Left lung (tissue), 10 donors: ENCODE measurements around the gene SMAP2. TPM values are rescaled to one million over a fixed set of nuclear protein-coding genes. Genes with fewer than 3 reads are reported as not detected.

Experiments
- ATAC-seq: fragments of 200-7000 bp; cut with Tn5 transposase; one replicate; pipeline ENCODE4 v1.9.1; 2020; ENCODE audit warnings: moderate library complexity
- DNase-seq, 4 donors: peaks; one replicate each; pipeline ENCODE4 v3.0.0-alpha.2; 2013 to 2020
- H3K27ac ChIP-seq, 2 donors: fragments of 200-600 bp; sonication (generic) in 1 of 2; one replicate each; pipeline versions ENCODE4 v1.5.0 to v1.8.0; 2020 to 2021
- H3K27me3 ChIP-seq, 2 donors: fragments of 200-600 bp; sonication (generic) in 1 of 2; one replicate each; pipeline versions ENCODE4 v1.5.0 to v1.8.0; 2020 to 2021
- H3K36me3 ChIP-seq, 2 donors: fragments of 200-600 bp; sonication (generic) in 1 of 2; one replicate each; pipeline versions ENCODE4 v1.5.0 to v1.8.0; 2020 to 2021
- H3K4me1 ChIP-seq, 2 donors: fragments of 200-600 bp; one replicate each; pipeline ENCODE4 v1.8.0; 2021
- H3K4me3 ChIP-seq, 2 donors: fragments of 200-600 bp; sonication (generic) in 1 of 2; one replicate each; pipeline versions ENCODE4 v1.5.0 to v1.8.0; 2020 to 2021; ENCODE audit warnings: mild to moderate bottlenecking in 1 of 2
- H3K9me3 ChIP-seq, 2 donors: fragments of 200-600 bp; sonication (generic) in 1 of 2; one replicate each; pipeline versions ENCODE4 v1.5.0 to v1.8.0; 2020 to 2021
- intact Hi-C, 2 donors: fragments of 100-400 bp; cut with DNase I; formaldehyde crosslinking; loops; one replicate each; pipeline versions ENCODE4 v1.11.2 to v1.14.2; 2022
- polyA plus RNA-seq, 6 donors: library from polyadenylated mRNA; unstranded; fragments of 120-200 nt; gene quantifications; one replicate each; pipeline ENCODE4 v1.2.1, GENCODE V29; 2013; ENCODE audit not compliant: insufficient read length in 6 of 6
- total RNA-seq, 2 donors: library from RNA; stranded (reverse); fragmentation: NEBNext Ultra II Directional; extraction: Animal tissue kit (Norgen Biotek cat#: 25700); gene quantifications; one replicate each; pipeline ENCODE4 v1.2.1, GENCODE V29; 2021
- TF ChIP-seq, protein P1 (sequence below), 2 donors: fragments of 200-600 bp; sonication (generic) in 1 of 2; IDR thresholded peaks; one replicate each; pipeline versions ENCODE4 v1.5.0 to v1.8.0; 2021; ENCODE audit warnings: antibody characterized with exemption in 2 of 2
- donor health status: DM: no; HTN: yes; CAD: no.
- donor health status: DM: no; HTN: no; CAD: no.

The SMAP2 gene
- total and polyA plus RNA-seq, 8 donors, result 22.1 to 77.3 (median 24.8) TPM

DNA sequence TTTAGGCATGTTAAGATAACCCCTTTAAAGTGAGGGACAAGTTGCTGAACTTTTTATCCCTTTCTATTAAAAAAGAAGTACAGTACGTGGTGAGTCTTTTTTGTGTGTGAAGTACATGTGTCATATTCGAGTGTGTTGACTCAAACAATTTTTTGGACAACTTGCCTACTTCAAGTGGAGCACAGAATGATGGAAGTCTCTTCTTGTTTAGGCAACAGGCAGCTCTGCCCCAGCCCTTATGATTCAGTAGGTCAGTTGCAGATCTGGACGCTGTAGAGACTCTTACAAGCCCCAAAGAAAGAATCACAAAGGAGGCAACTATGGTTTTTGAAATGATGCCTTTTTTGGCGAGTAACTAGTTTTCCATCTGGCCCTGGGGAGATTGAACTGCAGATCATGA lies 62.3 kb downstream of the SMAP2 start:
- DNase-seq, result no peak
- no peaks in the 10 kb centered on the region for H3K4me1 ChIP-seq
- intact Hi-C loops, result no loop called here
- no peak overlapping the region for H3K4me3 ChIP-seq
- H3K27ac ChIP-seq, result no peak overlapping the region
- H3K9me3 ChIP-seq, result no peaks in the 10 kb centered on the region
- no peaks in the 10 kb centered on the region for H3K27me3 ChIP-seq
- no peaks in the 10 kb centered on the region for H3K36me3 ChIP-seq
- TF ChIP-seq, protein P1, sequence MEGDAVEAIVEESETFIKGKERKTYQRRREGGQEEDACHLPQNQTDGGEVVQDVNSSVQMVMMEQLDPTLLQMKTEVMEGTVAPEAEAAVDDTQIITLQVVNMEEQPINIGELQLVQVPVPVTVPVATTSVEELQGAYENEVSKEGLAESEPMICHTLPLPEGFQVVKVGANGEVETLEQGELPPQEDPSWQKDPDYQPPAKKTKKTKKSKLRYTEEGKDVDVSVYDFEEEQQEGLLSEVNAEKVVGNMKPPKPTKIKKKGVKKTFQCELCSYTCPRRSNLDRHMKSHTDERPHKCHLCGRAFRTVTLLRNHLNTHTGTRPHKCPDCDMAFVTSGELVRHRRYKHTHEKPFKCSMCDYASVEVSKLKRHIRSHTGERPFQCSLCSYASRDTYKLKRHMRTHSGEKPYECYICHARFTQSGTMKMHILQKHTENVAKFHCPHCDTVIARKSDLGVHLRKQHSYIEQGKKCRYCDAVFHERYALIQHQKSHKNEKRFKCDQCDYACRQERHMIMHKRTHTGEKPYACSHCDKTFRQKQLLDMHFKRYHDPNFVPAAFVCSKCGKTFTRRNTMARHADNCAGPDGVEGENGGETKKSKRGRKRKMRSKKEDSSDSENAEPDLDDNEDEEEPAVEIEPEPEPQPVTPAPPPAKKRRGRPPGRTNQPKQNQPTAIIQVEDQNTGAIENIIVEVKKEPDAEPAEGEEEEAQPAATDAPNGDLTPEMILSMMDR (IDR thresholded peaks at IDR 0.05), result no peak
- peak; percentile 47 for ATAC-seq

DNA sequence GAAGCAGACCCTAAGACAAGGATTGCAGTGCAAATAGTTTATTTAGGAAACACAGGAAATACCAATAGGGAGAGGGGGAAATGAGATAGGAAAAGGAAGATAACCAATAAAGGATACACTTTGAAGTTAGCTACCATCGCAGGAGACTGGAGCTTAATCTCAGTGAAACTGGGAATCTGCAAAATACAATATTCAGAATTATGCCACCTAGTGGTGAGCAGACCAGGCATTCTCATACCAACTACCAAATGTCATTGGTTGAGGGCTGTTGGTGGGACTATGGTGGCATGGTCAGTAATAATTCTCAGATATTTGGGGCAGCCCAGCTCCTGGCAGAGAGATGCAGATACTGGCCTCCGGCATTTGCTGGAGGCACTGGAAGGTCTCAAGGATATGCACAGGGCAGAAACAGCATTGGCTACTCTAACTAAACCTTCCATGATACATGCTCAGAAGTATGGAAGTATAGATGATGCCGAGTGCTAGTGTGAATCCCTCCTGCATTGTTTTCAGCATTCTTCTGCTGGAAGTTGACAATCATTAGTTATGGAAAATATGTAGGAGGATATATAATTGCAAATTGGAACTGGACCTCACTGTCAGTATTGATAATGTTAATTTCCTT lies 65.0 kb downstream of the SMAP2 start:
- TF ChIP-seq, protein P1 (IDR thresholded peaks at IDR 0.05), result peak; percentile 48 to 51
- H3K36me3 ChIP-seq, result no peaks in the 10 kb centered on the region
- H3K27me3 ChIP-seq, result no peaks in the 10 kb centered on the region
- no peaks in the 10 kb centered on the region for H3K9me3 ChIP-seq
- H3K4me3 ChIP-seq, result no peak overlapping the region
- no peak overlapping the region for H3K27ac ChIP-seq
- intact Hi-C loops, result no loop called here
- H3K4me1 ChIP-seq, result no peaks in the 10 kb centered on the region
- ATAC-seq (peak; percentile 45), DNase-seq (no peak)

- Histone ChIP-seq H3K4me3 (no peak overlapping the region), H3K36me3 (no peaks in the 10 kb centered on the region)
- ATAC-seq, result peak; percentile 68
These were observed 65.7 kb downstream of the SMAP2 start for GRCh38 chr1:40439247-40439646.

DNA sequence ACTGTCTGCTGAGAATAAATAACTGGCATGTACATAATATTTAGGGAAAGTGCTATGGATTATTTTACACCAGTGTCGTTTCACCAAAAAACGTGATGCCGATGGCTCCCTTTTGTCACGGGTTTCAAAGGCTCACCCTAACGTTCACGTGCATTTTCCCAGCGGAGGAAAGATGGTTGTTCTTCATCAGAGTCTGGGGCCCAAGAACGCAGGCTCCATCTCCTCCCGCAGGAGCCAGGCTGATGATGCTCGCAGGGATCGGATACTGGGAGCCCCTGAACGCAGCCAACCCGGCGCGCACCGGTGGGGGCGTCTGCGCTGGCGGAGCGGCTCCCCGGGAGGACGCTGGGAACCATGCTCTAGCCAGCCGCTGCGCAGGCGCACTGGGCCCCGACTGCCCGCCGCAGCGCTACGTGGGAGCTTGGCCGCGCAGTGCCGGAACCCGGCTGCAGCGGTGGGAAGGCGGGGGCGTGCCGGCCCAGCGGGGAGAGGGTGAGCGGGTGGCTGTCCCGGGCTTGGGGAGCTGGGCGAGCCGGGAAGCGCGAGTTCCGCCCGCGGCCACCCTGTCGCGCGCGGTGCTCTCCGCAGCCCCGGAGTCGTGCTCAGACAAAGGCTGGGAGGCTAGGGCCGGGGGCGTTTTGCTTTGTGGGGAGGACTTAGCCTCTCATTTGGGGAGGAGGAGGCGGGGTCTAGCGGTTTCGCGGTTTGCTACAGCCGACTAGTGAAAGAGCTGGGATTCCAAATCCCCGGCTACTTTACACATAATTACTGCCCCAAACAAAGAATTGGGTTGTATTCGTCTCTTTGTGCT lies 76.4 kb downstream of the SMAP2 start, which contains the start of gene ZFP69B:
TSS of gene ZFP69B (plus strand) at position 793 of the 811 bp plus-strand sequence. CDS start 486 bp downstream, outside the sequence.
- intact Hi-C loops, result no loop called here
- Histone ChIP-seq H3K4me3 (peak within 1 kb of the TSS; percentile 63 to 69), H3K36me3 (peaks cover 0 to 14% of the 10 kb centered on the region in 2 donors), H3K9me3 (peaks cover 0 to 46% of the 10 kb centered on the region in 2 donors), H3K27me3 (no peaks in the 10 kb centered on the region), H3K4me1 (peaks cover 0 to 10% of the 10 kb centered on the region in 2 donors), H3K27ac (peak within 1 kb of the TSS; percentile 73 to 81)
- ATAC-seq (peak; percentile 98), DNase-seq (peak; percentile 91 to 98 (median 94))
- TF ChIP-seq, protein P1 (IDR thresholded peaks at IDR 0.05), result peak in 1 of 2 donors; percentile 10

More at GRCh38 chr1:40439247-40439646, 65.7 kb downstream of the SMAP2 start:
- DNase-seq, result peak in 1 of 4 donors; percentile 39
- Histone ChIP-seq H3K27me3 (no peaks in the 10 kb centered on the region), H3K27ac (no peak overlapping the region), H3K9me3 (no peaks in the 10 kb centered on the region), H3K4me1 (no peaks in the 10 kb centered on the region)
- intact Hi-C loops, result no loop called here
- TF ChIP-seq, protein P1 (IDR thresholded peaks at IDR 0.05), result no peak
